CD4-positive, alpha-beta T cell treated with Interleukin-1 beta for 1 hour (primary cell): Measurements from ENCODE around the gene SPAG16.
"Not testable (repeated sequence)": the region's sequence is repeated elsewhere in the genome, so short reads cannot be mapped to it uniquely, and the experiment has no call there.

Experiments
- DNase-seq, 2 donors: peaks; one replicate each; pipeline ENCODE4 v3.0.0-alpha.2; 2020 to 2022

The SPAG16 gene

DNA sequence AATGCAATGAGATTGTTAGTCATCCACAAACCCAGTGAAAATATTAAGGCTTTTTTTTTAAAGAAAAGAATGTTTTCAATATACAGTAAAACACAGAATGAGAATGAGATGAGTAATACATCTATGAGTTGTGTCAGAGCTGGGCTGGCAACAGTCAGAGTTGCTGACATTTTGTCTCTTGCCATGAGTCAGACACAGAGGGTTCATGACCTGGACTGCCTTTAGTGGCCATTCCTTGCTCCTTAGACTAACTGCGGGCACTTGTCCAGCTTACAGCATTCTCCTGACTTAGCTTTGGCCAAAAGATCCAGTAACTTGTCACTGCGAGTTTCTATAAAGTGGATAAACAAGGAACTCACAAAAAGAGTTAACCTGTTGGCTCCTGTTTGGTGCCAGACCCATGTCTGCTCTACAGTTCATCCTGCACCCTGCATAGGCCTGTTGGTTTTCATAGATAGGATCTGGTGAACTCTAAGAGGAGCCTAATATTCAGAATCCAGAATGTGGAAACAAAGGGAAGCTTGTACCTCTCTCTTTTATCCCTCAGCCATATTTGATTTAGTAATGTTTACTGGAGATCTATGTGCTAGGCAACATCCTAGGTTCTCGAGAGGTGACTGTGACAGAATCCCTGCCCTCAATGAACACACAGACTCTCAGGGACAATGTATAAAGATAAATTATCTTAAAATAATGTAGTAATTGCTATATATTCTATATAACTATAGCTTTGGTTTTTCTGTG is 735.1 kb downstream of the SPAG16 start:
- DNase-seq, result no peak

DNA sequence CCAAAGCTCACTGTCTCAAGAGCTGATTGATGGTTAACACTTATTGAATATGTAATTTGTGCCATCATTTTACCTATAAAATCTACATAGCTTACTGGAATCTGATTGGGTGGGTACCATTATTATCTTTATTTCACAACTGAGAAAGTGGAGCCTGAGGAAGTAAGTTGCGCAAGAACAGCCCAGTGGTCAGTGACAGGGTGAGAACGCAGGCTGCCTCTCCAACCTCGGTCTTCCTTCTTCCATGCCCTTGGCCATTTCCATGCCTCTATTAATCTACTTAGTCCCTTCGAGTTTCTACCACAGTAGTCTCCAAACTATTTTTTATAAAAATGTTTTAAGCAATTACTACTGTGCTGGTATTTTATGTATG is 735.7 kb downstream of the SPAG16 start:
- DNase-seq, result no peak

DNA sequence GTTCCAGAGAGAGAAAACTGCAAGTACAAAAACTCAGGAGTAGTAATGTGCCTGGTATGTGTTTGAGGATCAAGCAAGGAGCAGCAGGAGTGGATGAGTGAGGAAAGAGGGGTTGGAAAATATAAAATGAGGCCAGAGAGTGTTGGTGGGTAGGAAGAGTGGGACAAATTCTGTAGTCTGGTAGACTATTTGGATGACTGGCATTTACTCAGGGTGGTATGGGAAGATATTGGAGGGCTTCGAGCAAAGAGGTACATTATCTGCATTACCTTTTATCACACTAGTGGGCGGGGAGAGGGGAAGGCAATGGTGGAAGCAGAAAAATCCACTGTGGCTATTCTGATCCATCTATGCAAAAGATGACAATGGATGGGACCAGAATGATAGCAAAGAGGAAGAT is 744.9 kb downstream of the SPAG16 start:
- DNase-seq, result no peak

DNA sequence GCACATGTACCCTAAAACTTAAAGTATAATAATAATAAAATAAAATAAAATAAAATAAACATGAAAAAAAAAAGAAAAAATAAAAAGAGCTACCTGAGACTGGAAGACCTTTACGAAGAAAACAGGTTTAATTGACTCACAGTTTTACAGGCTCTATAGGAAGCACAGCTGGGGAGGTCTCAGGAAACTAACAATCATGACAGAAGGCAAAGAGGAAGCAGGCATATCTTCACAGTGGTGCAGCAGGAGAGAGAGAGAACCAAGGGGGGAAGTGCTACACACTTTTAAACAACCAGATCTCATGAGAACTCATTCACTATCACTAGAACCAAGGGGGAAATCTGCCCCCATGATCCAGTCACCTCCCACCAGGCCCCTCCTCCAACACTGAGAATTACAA is 747.3 kb downstream of the SPAG16 start:
- DNase-seq, result no peak

DNA sequence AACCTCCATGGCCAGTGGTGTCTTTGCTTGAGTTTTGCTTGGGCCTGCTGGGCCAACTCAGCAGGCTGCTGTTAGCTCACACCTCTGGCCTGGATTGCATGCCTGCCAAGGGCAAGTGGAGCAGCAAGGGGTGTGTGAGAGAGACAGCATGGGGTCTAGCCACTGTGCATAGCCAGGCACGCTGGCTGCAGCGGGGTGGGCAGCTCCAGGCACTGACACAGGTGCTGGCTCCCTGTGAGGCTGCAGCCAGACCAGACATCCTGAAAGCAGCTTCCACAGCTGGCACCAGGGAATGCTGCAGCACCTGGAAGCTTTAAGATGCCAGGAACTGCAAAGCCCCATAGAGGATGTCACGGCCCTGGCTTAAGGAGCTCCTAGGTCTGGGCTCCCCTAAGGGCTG is 750.2 kb downstream of the SPAG16 start:
- no peak for DNase-seq

DNA sequence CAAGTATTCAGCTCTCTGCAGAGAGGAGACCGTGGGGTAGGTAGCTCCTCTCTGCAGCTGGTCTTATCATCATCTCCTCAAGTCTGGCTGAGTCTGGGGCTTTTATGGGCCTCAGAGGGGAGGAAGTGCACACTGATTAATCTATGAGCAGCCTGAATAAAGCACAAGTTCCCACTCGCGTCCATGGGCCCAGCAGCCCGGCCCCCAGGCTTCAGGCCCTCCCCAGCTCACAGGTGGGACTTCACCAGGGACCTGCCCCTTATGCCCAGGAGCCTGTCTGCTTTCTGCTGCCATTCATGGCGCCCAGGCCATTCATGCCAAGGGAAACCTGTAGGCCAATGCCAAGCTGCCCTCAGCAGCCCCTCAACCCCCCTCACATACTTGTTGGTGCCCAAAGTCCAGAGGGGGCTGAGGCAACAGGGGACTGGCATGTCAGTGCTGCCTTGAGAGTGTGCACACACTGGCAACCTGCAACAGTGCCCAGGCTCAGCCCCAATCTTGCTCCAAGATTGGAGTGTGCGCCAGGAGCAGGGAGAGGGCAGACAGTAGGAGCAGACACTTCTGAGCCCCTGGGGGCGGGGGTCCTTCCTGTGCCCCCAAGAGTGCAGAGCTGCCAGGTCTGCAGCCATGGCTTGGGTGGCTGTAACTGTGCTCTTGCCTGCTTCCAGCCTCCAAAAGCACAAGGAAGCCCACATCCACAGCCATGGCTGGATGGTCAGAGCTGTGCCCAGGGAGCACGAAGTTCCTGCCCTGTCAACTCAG is 751.0 kb downstream of the SPAG16 start:
- no peak for DNase-seq

DNA sequence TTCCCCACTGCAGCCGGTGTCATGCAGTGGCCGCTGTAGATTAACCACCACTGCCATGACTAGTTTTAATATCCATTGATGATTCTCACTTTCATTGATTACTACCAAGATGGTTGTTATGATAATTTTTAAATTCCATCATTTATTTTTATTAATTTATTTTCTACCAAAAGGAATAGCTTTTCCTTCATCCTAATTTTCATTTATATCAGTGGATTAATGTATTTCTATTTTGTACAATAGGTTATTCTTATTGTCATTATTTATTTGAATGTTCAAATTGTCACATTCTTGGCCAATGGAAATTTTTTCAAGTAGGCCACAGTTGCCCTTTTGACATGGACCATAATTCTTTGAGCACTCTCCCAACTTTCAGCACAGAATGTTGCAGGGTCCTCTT is 751.7 kb downstream of the SPAG16 start:
- no peak for DNase-seq

DNA sequence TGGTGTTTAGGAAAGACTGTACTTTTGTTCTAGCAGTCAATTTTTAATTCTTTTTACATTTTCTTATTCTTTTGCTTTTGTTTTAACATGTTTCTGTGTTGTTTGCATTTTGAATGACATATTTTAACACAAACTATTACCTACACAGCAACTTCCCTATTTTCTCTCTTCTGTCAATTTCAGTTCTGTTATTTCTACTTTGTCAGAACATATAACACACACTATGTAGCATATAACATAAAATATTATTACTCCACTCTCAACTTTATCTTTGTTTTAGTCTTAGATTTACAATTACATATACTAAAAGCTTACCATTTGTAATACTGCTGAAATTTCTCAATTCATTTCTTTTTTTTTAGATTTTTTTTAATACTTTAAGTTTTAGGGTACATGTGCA is 753.9 kb downstream of the SPAG16 start:
- DNase-seq, result no peak

DNA sequence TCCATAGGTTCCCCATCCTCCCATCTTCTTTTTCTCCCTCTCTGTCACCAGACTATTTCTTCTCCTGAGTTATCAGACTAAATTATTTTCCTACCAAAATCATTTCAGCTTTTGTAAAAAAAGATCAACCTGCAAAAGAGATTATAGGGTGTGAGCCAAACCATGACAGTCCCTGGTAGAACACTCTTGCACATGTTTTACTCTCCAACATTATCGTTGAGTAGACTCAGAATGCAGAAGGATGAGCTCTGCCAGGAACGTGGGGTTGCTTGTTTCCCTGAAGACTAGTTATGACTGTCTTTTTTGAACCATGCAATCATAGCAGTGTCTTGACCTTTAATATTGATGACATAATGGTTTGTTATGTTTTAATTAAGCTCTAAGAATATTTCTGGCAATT is 766.5 kb downstream of the SPAG16 start:
- DNase-seq, result no peak

DNA sequence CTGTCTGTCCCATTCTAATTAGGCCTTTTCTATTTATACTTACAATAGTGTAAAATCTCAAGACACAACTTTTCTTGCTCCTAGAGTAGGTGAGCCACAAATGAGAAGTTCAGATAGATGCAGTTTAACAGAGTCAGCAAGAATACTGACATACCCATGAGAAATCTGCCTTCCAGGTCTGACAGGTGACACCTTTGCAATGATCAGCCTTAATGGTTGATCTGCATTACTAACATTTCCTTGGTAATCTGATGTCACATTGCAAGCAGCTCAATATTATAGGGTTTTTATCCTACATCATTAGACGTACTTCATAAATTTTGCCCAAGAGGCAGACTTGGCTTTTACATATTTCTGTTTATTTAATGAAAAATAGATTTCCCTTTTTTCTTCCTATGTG is 767.3 kb downstream of the SPAG16 start:
- no peak for DNase-seq

DNA sequence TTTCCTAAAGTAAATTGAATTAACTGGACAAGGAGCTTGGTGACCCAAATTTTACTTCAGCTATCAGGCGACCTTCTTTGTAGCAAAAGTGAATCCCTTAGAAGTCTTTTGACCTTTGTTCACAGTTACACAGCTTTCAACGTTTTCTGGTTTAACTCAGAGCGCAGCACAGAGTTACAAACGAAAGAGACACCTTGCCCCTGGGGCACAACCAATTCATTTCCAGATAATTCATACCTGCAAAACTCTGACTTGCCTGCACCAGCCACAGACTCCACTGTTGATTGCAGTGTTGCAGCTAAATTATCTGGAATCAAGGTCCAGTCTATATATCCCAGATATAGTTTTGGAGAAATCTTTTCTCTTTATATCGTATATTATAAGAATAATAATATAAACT is 768.0 kb downstream of the SPAG16 start:
- no peak for DNase-seq

DNA sequence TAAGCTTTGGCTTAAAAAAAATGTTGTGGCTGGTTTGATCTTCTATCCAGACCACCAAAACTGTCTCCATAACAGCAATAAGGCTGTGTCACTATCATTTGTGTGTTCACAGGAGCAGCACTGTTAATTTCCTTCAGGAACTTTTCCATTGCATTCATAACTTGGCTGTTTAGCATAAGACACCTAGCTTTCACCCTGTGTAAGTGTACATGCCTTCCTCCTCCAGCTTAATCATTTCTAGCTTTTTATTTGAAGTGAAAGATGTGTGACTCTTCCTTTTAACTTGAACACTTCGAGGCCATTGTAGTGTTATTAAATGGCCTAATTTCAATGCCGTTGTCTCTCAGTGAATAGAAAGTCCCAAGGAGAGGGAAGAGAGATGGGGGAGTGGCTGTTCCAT is 773.7 kb downstream of the SPAG16 start:
- DNase-seq, result no peak

DNA sequence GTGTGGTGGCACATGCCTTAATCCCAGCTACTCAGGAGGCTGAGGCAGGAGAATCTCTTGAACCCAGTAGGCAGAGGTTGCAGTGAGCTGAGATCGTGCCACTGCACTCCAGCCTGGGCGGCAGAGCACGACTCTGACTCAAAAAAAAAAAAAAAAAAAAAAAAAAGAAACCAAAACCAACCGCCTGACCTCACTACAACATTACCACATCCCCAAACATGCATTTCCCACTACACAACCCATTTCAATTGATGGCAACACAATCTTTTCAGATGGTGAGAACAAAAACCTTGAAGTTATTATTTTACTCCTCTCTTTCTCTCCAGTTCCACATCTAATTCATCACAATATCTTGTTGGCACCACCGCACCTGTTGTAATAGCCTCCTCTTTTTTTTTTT is 778.0 kb downstream of the SPAG16 start:
- DNase-seq, result not testable (repeated sequence)

DNA sequence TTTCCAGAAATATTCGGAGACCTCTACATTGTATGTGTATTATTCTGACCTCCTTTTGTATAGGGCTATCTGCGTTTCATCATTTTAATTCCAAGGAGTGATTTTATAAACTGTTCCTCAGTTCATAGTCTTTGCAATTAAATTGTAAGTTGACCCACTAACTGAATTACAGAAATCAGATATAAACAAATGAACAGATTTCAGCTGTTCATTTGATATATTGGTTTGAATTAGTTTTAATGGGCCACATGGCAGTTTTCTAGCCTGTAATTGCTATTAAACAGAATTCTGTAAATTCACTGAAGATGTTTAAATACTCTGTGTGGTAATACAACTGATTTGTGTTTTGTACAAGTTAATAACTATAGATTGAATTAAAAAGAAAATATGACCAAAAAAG is 780.2 kb downstream of the SPAG16 start:
- no peak for DNase-seq

DNA sequence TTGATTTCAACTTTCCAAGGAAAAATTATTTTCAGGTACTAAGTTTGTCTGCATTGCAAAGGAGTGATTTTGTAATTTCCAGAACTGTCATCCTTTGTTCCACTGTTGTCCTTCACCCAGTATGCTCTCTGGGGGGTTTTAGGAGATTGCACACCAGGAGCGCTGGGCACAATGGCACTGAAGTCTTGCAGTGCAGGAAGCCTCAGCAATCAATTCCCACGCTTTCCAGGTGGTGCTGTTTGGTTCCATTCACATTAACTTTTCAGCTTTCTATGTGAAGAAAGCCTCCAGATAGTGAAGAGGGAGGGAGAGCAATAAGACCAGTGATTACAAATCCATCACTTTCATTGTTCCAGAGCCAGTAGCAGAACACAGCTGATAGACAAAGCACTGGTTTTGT is 782.6 kb downstream of the SPAG16 start:
- DNase-seq, result no peak

DNA sequence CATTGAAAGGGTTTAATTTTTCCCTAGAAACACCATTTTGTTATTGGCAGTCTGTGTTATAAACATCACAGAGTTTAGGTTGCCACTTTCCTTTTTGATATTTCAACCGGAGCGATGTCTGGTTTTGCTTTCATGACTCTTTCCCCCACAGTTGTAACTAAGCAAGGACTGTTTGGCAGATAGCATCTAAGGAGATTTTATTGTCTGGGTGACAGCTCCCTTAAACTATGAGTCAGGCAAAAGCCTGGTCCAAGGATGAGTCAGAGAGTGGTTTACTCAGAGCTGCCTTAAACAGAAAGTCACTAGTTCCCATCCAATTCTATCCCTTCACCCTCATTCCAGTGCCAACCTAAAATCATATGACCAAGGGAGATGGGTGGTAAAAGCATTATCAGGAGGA is 785.0 kb downstream of the SPAG16 start:
- DNase-seq, result no peak

DNA sequence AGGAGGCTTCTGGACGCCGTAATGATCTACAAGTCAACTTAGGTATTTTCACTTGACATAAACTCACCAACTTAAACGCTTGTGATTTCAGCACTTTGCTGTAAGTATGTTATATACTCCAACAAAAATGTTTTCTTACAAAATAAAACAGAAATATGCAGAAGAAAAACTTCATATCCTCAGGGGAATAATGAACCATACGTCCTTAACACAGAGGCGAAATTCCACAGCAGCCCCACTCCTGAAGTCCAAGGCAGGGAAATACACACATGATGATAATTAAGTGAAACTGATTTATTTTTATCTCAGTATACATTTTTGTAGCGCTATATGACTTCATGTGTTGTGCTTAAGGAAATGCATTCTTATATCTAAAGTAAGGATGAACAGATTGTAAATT is 791.2 kb downstream of the SPAG16 start:
- no peak for DNase-seq

DNA sequence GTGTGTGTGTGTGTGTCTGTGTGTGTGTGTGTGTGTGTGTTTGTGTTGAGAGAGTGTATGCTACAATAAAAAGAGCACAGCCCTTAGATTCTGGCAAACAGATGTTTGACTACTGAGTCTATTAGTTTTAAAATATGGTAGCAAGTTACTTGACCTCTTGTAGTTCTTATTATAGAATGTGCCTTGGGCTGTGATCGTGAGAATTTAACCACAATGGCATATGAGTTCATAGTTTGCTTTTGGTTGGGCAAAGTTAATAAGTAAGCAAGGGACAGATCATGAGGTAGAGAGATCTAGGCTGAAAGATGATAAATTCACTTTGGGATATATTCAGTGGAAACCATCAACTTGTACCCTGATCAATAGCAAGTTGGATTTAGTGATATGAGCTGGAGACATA is 792.3 kb downstream of the SPAG16 start:
- no peak for DNase-seq

DNA sequence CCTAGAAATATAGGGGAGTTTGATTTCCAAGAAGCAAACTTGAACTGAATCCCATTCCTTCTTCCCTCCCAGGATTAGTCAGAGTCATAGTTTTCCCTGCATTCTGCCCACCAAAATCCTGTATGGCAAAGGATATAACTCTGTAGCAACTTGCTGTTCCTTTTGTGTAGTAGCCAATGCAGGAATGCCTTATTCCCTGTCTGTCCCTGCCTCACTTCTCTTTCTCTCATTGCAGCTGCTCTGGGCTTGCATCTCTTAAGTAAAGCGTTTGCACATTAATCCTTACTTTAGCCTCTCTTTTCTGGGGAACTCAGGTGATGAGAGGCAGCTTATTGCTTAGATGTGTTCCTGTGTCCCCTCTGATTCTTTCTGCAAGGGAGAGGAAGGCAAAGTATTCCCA is 793.5 kb downstream of the SPAG16 start:
- no peak for DNase-seq

DNA sequence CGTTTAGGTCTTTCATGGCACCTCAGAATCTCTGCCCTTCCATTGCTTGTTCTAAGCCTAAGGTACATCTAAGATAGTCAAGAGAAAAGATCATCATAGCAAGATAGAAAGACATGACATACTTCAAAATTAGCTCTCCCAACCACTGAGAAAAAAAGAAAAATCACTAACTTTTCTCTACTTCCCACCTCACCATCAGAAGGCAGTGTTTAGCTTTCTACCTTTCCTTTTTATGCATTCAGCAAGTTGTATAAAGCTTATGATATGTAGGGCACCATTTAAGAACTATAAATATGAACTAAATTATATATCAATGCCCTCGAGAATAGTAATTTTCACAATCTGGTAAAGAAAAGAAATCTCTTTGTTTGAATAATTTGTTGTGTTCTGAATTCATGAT is 794.8 kb downstream of the SPAG16 start:
- no peak for DNase-seq

DNA sequence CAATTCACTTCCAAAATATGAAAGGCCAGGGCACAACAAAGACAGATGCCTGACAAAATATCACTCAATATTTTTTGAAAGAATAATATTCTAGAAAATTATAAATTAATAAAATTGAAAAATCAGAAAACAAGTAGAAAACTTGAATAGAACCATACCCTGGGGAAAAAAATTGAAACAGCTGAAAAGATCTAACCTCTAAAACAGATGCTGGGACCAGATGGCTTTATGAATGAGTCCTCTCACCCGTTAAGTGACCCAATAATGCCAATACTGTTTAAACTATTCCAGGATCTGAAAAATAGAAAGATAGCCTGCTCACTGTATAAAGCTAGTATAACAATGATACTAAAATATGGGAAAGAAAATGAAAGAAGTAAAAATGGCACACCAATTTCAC is 804.3 kb downstream of the SPAG16 start:
- DNase-seq, result no peak

DNA sequence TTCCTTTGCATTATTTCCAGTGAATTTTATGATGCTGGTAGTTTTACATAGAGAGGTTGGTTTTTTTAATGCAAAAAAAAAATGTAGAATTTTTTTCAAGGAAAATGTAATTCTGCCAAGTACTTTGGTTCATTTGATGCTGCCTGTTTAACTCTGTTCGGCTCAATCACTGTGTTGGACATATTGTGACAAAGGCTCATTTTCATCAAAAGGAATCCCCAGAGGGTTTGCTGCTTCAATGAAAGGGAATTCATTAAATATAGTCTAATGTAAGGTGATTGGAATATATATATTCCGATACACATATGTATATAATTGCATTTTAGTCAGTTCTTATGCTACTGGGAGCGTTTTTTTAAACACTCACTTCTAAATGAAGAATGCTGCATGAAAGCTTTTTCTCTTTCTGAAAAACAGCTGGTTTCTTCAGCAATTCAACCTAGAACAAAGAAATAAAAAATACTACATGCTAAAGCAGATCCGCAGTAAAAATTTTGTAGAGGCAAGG is 812.0 kb downstream of the SPAG16 start:
- no peak for DNase-seq

DNA sequence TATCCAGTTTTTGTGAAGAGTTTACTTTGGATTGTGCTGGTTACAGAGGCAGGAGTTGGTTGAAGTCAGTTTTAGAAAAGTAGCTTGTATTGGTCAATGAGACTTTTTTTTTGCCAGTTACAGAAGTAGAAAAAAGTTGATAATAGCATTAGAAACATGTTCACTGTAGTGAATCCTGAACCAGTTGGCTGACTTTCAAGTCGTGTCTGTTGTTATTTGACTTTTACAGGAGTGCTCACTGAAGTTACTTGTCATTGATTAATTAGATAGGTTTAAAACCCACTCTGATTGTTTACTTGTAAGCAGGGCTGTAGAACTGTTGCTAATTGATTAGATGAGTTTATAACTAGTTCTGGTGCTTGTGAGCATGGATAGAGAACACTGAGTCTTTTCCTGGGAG is 814.5 kb downstream of the SPAG16 start:
- DNase-seq, result no peak

DNA sequence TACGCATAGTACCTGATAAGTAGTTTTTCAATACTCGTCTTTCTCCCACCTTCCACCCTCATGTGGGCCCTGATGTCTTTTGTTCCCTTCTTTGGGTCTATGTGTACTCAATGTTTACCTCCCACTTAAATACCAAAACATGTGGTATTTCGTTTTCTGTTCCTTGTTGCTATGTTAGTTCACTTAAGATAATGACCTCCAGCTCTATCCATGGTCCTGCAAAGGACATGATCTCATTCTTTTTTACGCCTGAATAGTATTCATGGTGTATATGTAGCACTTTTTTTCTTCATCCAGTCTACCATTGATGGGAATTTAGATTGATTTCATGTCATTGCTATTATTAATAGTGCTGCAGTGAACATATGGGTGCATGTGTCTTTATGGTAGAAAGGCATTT is 816.2 kb downstream of the SPAG16 start:
- no peak for DNase-seq
